IPS DF 4.7 (cell line): Measurements from ENCODE around the gene OSBPL6.

Experiments
- DNase-seq: peaks from one replicate; pipeline ENCODE4 v3.0.0-alpha.2; 2013; ENCODE audit warnings: low spot score; ENCODE audit errors: extremely low read depth

OSBPL6 gene

GRCh38 chr2:178426388-178426787 is 232.1 kb downstream of the OSBPL6 start:
- DNase-seq: no peak

GRCh38 chr2:178427458-178427857 is 233.1 kb downstream of the OSBPL6 start:
- no peak for DNase-seq

GRCh38 chr2:178428396-178428806 is 234.1 kb downstream of the OSBPL6 start:
- DNase-seq: no peak

DNA sequence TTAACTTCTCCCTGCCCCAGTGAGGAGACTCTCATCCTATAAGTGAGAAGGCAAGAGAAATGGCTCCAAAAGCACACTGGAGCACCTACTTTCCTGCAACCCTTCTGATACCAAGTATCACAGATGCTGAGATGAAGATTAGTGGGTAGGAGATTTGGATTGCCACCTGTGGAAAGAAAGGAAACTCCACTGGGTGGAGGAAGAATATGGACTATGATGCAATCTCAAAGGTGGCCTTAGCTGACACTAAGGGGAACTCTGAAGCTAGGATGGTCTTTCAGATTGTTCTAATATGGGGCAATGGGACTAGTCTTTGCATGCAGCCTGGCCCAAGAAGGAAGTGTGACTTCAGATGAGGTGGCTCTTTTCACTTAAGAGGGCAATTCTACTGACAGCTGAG is 235.0 kb downstream of the OSBPL6 start:
- no peak for DNase-seq

DNA sequence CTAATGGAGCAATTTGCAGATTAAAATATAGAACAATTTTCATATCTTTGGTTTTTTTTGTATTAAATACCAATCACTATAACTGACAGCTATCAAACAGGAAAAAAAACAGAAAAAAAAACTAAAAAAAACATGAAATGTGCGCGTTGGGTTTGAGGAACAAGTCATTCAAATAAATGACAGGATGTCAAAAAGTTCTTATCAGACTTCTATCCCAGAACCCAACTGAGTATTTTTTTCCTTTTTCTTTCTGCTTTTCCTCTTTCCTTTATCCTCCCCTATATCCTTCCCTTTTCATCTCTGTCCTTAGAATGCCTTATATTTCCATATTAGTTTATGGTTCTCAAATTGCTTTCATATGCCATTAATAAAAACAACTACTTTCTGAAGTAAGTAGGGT is 242.3 kb downstream of the OSBPL6 start:
- DNase-seq: no peak

DNA sequence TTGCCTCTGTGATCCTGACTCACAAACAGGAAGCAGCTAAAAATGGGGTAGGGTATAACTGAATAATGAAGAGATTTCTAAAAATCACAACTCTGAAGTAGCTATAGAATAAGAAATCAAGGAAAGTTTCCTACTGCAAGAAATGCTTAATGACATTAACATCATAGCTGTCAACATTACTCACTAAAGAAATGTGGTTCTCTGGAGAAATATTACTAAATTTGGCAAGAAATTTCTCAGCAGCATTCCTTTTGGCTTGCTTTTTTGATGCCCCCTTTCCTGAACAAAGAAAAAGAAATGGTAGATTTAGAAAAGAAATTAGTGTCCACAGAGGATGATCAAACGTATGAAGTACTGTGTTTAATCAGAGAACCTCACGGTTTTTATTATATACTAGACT is 247.1 kb downstream of the OSBPL6 start:
- DNase-seq: no peak

DNA sequence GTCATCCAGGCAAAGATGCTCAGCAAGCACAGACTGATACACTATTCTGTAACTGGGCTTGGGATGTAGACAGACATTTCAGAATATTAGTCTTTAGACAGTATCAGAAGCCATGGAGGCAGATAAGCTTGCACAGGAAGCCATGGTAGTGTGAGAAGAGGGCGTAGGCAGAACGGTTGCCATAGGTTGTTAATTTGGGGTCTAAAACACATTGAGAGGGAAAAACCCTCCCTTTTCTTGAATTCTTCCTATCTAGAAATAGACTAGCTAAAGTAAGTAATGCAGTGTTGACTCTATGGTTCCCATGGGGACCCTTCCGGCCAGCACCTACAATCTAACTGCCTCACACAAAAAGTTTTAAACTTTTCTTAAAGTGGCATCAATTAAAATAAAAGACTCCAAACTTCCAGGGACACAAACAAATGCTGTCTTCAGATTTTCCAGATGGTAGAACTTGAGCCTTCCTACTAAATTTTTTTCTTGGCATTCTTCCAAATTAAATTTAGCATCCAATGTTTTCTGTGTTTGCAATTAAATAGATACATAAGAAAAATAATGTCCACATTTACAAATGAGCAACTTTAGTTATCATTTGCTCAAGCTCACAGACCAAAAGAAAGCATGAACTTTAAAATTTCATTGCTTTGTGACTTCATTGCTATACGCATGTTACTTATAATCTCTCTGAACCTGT is 254.8 kb downstream of the OSBPL6 start:
- DNase-seq: no peak

DNA sequence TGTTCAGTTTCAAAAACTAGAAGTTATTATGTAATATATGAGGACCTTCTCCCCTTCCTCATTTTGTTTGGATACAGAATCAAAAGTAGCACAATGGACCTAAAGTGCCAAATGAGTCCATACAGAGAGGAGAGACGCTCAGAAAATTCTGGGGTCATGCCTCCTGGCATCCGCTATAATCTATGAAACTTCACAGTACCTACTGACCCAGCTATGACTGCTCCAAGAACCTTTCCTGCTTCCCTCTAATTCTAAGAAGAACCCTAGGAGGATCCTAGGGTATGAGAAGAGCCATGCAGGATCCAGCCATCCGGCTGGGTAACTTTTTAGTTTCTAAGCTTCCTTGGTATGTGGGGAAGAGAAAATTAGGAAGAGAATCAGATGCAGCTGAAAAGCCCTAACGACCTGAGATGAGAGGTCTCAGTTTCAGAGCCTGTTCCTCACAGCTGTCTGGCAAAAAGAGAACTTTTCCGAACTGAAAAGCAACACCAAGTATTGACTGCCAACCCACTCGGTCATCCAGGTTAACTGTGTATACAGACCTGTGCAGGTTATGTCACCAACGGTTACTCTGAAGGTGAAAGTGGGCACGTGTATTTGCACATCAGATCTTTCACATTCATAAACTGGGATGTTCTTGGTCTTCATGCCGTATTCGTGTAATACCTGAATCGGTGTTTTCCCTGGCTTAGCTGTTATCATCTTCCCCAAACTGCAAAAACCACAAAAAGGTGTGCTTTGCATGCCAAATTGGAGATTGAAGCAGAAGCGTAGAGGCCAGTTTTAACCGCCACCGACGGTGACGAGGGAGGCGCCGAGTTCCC is 255.6 kb downstream of the OSBPL6 start:
- DNase-seq: no peak

DNA sequence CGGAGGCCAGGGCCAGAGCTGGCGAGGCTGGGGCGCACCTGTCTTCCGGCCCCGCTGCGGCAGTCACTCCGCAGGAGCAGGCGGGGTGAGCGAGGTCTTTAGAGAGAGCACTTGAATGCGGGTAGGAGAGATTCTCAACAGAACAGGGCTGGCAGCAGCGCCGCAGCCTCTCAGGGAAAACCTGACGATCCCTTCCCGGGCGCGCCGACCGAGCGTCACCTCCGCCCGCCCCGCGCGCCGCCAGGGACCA is 256.1 kb downstream of the OSBPL6 start:
- no peak for DNase-seq

DNA sequence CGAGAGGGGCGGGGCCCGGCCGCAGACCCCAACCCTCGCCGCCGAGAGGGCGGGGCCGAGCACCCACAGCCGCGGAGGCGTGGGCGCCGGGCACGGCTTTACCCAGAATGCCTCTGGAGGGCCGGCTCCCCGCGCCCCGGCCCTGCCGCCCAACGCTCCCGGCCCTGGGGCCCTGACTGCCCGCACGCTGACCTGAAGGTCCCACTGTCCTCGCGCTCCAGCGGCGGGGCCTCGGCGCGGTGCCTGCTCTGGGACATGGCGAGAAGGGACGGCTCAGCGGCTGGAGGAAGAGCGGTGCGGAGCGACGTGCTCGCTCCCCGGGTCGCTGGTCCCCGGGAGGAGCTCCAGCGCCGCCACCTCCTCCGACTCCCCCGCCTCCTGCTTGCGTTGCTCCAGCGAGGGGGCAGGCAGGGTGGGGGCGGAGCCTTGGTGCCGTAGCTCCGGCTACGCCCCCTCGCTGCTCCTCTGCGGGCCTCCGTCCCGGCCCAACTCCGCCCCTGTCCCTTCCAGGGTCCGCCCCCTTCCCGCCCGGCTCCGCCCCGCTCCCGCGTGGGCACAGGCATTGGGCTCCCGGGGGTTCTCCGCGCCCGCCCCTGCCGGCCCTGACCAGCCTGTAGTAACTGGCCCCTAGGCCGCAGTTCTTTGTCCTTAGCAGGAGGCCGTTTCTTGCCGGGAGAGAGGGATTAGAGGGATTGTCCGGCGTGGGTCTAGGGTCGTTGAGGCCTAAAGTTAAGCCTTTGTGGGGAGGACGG is 256.6 kb downstream of the OSBPL6 start, which contains the start of the genes PJVK and PRKRA:
Gene PJVK, plus strand, starts transcription at position 605 of the 752 bp plus-strand sequence. CDS start 2,032 bp downstream, outside the sequence.
Gene PRKRA, minus strand, starts transcription at position 402 of the 752 bp plus-strand sequence. Its CDS starts 145 bp downstream, at position 257.
- DNase-seq: no peak

- DNase-seq: no peak
Observed at GRCh38 chr2:178452334-178452733, 258.0 kb downstream of the OSBPL6 start.
